ENCODE measurements around the gene CABLES2. TPM values are rescaled to one million over a fixed set of nuclear protein-coding genes. Genes with fewer than 3 reads are reported as not detected.

CABLES2 gene
- total and polyA plus RNA-seq, 2 donors (not counting 3 experiments of a cell fraction or from before 2014, with no cell fraction given) = 7.8 to 9.9 TPM

DNA sequence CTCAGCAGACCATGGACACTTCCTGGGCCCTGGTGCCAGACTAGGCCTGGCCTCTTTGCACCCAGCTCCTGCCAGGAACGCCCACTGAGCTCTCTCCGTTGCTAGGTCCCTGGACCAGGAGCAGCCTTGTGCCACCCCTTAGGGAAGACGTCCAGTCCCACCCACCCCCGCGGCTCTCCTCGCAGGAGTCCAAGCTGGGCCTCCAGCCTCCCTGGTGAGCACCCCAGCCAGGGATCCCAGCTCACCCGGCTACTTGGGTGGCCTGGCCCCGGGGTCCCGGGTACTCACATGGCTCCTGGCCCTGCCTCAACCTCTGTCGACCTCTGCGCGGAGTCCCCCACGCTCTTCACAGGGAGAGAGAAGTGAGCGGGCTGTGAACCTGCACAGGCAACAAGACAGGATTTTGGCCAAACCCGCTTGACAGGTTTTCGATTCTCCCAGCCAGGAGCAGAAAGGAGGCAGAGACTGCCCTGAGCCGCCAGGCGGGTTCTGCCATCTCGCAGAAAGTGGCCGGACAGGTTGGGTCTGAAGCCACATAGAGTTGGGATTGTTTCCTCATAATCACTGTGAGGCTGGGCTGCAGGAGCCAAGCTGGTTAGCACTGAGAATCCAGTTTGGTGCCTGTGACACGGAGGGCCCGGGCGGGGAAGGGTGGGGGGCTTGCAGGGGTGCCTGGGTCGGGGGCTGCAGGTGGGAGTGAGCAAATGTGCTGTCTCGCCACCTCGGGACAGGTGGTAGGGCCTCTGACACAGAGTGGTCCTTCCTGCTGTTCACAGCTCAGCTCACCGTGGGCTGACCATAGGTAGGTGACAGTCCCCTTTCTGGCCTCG is 20.3 kb upstream of the CABLES2 start, which contains the start of gene RBBP8NL:
Gene RBBP8NL (minus strand): TSS at position 368 of the 830 bp plus-strand sequence. CDS start 7,892 bp downstream, outside the sequence.
- TF ChIP-seq GATA2 (IDR thresholded peaks at IDR 0.05; ENCODE audit: insufficient read depth, insufficient read length, low read depth, low read length) (no peak), MYC (IDR thresholded peaks at IDR 0.05; ENCODE audit: low read depth, low read length) (no peak), JUN (IDR thresholded peaks at IDR 0.05; ENCODE audit: borderline replicate concordance, insufficient read depth, insufficient read length, low read depth) (no peak), EZH2 (IDR thresholded peaks at IDR 0.05; ENCODE audit: borderline replicate concordance, low read depth, low read length, severe bottlenecking) (no peak), POLR2AphosphoS5 (IDR thresholded peaks at IDR 0.05; ENCODE audit: insufficient read depth, low read depth, low read length) (no peak), POLR2A (IDR thresholded peaks at IDR 0.05; ENCODE audit: low read depth, low read length) (no peak), FOS (IDR thresholded peaks at IDR 0.05; ENCODE audit: borderline replicate concordance, insufficient read depth, low read length) (no peak)
- TF ChIP-seq, protein P1, sequence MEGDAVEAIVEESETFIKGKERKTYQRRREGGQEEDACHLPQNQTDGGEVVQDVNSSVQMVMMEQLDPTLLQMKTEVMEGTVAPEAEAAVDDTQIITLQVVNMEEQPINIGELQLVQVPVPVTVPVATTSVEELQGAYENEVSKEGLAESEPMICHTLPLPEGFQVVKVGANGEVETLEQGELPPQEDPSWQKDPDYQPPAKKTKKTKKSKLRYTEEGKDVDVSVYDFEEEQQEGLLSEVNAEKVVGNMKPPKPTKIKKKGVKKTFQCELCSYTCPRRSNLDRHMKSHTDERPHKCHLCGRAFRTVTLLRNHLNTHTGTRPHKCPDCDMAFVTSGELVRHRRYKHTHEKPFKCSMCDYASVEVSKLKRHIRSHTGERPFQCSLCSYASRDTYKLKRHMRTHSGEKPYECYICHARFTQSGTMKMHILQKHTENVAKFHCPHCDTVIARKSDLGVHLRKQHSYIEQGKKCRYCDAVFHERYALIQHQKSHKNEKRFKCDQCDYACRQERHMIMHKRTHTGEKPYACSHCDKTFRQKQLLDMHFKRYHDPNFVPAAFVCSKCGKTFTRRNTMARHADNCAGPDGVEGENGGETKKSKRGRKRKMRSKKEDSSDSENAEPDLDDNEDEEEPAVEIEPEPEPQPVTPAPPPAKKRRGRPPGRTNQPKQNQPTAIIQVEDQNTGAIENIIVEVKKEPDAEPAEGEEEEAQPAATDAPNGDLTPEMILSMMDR (IDR thresholded peaks at IDR 0.05; ENCODE audit: extremely low read depth in 1 of 2, insufficient read depth in 1 of 2, low read depth in 1 of 2, low read length in 2 of 2) = no peak
- TF ChIP-seq, protein P2, sequence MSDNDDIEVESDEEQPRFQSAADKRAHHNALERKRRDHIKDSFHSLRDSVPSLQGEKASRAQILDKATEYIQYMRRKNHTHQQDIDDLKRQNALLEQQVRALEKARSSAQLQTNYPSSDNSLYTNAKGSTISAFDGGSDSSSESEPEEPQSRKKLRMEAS (IDR thresholded peaks at IDR 0.05; ENCODE audit: insufficient read depth, insufficient read length) = no peak
- intact Hi-C loops (cut with micrococcal nuclease) = no loop called here

More for the DNA sequence above, 20.3 kb upstream of the CABLES2 start, which contains the start of gene RBBP8NL:
- no TSS peak for BruUV-seq (replicated peaks)
- peaks cover 0 to under 1% of the 10 kb centered on the region in 2 experiments for H3K27me3 ChIP-seq (ENCODE audit: control insufficient read depth in 2 of 2, insufficient read depth in 2 of 2, low read length in 2 of 2)
- H3K36me3 ChIP-seq (ENCODE audit: control insufficient read depth in 2 of 2, extremely low read depth in 1 of 2, insufficient read depth in 2 of 2, low read length in 2 of 2) = no peaks in the 10 kb centered on the region
- no peaks in the 10 kb centered on the region for H3K79me2 ChIP-seq (ENCODE audit: control insufficient read depth, insufficient read depth, low read length)
- H3K9ac ChIP-seq (replicated peaks; ENCODE audit: extremely low read depth, insufficient read depth, low read length) = no peak within 1 kb of the TSS
- no peak within 1 kb of the TSS for H2AFZ ChIP-seq (ENCODE audit: low read depth, low read length)
- FAIRE-seq = no peak
- no peaks in the 10 kb centered on the region for H3K9me3 ChIP-seq (replicated peaks; ENCODE audit: control insufficient read depth, insufficient read depth, low read length)
- H3K27ac ChIP-seq (ENCODE audit: insufficient read depth, low read depth, low read length) = no peak within 1 kb of the TSS
- no peaks in the 10 kb centered on the region for H3K4me1 ChIP-seq (ENCODE audit: control insufficient read depth, extremely low read depth, insufficient read depth, low read length)
- CTCF ChIA-PET = interaction anchor here (1.0 to 1.6 kb wide), 2 partner anchors 17 to 73 kb away, joined by 3 to 6 read pairs; no protein-coding TSS in a partner anchor
- H4K20me1 ChIP-seq (replicated peaks; ENCODE audit: control insufficient read depth, extremely low read depth, insufficient read depth, low read length) = no peaks in the 10 kb centered on the region
- H3K4me3 ChIP-seq (replicated peaks in 1 of 3; ENCODE audit: insufficient read depth in 1 of 3, low read depth in 1 of 3, low read length in 3 of 3) = no peak within 1 kb of the TSS
- no peak within 1 kb of the TSS for H3K4me2 ChIP-seq (ENCODE audit: insufficient read depth, low read length)
- dilution Hi-C loops (cut with MboI; ENCODE audit: extremely low pct_ligation_motif_present, low sequenced_read_pairs) = no loop called here
- POLR2A ChIA-PET = no interaction called here
- no peak for DNase-seq (ENCODE audit: low read depth, low spot score)
- no peaks in the 10 kb centered on the region for H3K9me1 ChIP-seq (replicated peaks; ENCODE audit: control insufficient read depth, extremely low read depth, insufficient read depth, low read length)
